ENCODE results near the gene LHFPL6. TPM values are rescaled to one million over a fixed set of nuclear protein-coding genes. Genes with fewer than 3 reads are reported as not detected.

LHFPL6 gene
- total RNA-seq, 3 donors from 2014 or later, result 4.9 to 26.1 (median 8.3) TPM

DNA sequence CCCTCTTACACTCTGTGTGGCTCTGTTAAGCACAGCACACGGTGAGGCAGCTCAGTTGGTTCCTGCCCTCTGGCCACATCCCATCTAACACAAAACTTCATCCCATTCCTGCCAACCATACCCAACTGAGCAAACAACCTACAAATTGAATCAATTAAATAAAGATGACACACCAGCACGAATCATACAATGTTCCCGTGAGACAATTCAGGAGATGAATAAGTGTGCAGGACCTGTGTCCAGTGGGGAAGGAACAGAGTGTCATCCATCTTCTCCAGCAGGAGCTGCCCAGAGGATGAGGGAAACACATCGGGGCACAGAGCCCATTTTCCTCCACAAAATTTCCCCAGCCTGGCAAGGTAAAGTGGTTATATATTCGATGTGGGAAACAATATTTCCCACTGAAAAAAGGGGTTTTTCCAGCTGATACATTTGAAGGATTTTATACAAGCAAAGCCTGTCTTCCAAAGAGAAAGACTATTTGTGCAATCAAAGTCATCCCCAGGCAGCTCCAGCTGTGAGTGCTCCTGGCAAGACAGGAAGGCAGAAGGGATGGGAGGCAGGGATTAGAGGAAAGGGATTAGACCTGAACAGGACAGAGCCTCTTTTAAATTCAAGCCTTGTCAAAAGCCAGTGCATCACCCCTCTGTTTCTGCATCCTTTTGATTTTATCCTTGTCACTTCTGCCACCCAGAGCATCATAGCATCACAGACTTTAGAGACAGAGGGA is 240.2 kb downstream of the LHFPL6 start:
- H3K9me3 ChIP-seq, result no peaks in the 10 kb centered on the region
- DNase-seq (no peak), ATAC-seq (no peak)
- no peak overlapping the region for H3K4me3 ChIP-seq
- intact Hi-C loops (cut with DNase I, micrococcal nuclease), result no loop called here
- no peaks in the 10 kb centered on the region for H3K36me3 ChIP-seq (ENCODE audit: low read depth)
- TF ChIP-seq, protein P1, sequence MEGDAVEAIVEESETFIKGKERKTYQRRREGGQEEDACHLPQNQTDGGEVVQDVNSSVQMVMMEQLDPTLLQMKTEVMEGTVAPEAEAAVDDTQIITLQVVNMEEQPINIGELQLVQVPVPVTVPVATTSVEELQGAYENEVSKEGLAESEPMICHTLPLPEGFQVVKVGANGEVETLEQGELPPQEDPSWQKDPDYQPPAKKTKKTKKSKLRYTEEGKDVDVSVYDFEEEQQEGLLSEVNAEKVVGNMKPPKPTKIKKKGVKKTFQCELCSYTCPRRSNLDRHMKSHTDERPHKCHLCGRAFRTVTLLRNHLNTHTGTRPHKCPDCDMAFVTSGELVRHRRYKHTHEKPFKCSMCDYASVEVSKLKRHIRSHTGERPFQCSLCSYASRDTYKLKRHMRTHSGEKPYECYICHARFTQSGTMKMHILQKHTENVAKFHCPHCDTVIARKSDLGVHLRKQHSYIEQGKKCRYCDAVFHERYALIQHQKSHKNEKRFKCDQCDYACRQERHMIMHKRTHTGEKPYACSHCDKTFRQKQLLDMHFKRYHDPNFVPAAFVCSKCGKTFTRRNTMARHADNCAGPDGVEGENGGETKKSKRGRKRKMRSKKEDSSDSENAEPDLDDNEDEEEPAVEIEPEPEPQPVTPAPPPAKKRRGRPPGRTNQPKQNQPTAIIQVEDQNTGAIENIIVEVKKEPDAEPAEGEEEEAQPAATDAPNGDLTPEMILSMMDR (IDR thresholded peaks at IDR 0.05), result no peak
- no peaks in the 10 kb centered on the region for H3K4me1 ChIP-seq (ENCODE audit: low read depth)

DNA sequence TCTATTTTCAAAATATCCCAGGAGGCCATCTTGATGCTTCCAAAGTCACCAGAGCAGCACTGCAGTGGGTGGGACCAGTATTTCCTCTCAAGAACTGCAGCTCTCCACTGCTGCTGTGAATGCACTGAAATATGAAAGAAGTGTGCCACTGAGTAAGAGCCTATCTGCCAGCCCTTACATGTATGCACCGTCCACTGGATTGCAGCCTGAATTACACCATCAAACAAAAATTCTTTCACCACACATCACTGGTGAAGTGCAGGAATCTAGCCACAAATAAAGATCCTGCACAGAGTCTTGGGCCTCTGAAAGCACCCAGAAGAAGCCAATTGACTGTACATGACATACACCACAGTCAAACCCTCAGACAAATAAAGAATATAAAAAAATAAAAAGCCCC is 249.0 kb downstream of the LHFPL6 start:
- TF ChIP-seq, protein P1 (IDR thresholded peaks at IDR 0.05), result no peak

DNA sequence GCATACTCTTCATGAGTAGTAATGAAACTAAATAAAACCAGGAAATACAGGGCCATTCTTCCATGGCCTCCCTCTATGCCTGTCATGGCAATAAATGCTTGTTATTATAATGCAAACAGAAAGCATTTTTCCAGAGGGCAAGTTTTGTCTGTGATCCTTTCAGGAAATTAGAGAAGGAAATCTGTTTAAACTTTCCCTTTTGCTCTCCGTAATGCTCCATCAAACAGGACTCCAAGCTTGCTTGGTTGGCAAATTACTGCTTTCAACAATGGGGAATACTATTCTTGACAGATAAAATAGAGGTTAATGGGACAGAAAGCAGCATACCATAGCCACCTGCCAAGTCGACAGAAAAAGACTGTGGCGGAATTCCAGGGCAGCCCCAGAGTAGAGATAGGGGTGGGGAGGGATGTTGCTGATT is 252.5 kb downstream of the LHFPL6 start:
- Histone ChIP-seq H3K4me3 (no peak overlapping the region), H3K36me3 (ENCODE audit: low read depth) (no peaks in the 10 kb centered on the region), H3K4me1 (ENCODE audit: low read depth) (no peaks in the 10 kb centered on the region), H3K9me3 (no peaks in the 10 kb centered on the region)
- ATAC-seq, result peak; percentile 75
- no peak for DNase-seq
- intact Hi-C loops (cut with DNase I, micrococcal nuclease), result no loop called here
- TF ChIP-seq, protein P1 (IDR thresholded peaks at IDR 0.05), result no peak

More for the DNA sequence above, 249.0 kb downstream of the LHFPL6 start:
- intact Hi-C loops (cut with DNase I, micrococcal nuclease), result no loop called here
- no peaks in the 10 kb centered on the region for H3K4me1 ChIP-seq (ENCODE audit: low read depth)
- DNase-seq, result no peak
- no peaks in the 10 kb centered on the region for H3K36me3 ChIP-seq (ENCODE audit: low read depth)
- ATAC-seq, result no peak
- no peaks in the 10 kb centered on the region for H3K9me3 ChIP-seq
- no peak overlapping the region for H3K4me3 ChIP-seq

DNA sequence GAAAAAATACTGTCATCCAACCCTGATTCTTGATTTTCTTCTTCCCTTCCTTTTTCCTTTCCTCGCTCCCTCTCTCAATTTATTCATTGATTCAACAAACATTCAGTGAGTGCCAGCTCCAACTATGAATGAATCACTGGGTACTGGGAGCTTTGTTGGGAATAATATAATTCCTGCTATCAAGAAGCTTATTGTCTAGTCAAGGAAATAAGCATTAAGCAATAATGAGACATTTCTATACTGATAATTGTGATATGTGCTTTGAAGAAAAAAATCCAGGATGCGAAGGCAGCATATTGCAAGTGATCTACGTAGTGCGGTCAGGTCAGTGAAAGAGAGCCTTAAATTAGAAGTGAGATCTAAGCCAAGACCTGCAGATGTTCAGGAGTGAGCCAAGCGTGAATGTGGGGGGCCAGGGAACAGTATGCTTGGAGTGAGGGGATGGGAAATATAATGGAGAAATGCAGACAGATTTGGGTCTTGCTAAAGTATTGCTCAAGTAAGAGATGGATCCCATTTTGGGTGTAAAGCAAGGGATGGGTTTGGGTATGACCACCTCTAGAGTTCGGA is 253.5 kb downstream of the LHFPL6 start:
- TF ChIP-seq, protein P1 (IDR thresholded peaks at IDR 0.05), result no peak
- ATAC-seq (no peak), DNase-seq (no peak)
- intact Hi-C loops (cut with DNase I, micrococcal nuclease), result no loop called here
- H3K4me3 ChIP-seq, result no peak overlapping the region
- no peaks in the 10 kb centered on the region for H3K36me3 ChIP-seq (ENCODE audit: low read depth)
- no peaks in the 10 kb centered on the region for H3K9me3 ChIP-seq
- no peaks in the 10 kb centered on the region for H3K4me1 ChIP-seq (ENCODE audit: low read depth)

DNA sequence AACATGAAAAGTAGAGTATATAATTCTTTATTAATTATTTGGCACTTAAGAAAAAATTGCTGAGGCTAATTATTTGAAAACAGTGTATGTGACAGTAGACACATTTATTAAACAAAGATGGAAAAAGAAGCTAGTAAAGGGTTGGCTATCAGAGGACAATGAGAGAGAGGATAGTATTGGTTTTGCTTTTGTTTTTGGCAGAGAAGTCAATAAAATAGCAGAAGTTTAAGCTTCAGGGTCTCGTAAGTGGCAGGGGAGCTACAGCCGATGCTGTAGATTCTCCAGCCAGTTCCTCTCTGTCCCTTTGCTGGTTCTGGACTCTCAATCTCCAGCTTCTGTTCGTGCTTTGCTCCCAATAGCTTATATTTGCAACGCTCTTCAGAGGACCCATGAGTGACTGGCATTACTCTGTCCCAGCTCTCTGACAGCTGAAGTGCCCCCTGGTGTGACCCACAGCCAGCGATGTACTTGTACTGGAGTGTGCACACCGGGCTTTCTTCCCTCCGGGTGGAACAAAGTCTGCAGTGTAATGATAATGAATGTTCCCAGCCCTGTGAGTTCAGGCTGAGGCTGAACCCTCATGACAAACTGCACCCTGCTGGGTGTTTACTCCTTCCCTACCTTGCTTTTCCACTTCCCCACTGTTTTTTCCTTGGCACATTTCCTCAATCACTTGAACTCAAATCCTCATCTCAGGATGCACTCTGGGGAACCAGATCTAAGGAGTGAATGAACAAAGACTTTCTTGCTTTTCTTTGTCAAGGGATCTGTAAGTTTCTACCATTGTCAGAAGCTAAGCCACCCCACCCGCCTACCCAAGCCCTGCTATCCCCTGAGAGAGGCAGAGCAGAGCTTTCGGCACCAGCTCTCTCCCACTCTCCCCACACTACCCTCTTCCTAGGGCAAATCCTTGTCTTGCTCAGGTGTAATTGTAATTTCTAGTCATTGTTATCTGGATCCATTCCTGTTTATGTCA is 254.8 kb downstream of the LHFPL6 start:
- Histone ChIP-seq H3K9me3 (no peaks in the 10 kb centered on the region), H3K36me3 (ENCODE audit: low read depth) (no peaks in the 10 kb centered on the region), H3K4me1 (ENCODE audit: low read depth) (no peaks in the 10 kb centered on the region), H3K4me3 (no peak overlapping the region)
- TF ChIP-seq, protein P1 (IDR thresholded peaks at IDR 0.05), result no peak
- peak; percentile 55 for ATAC-seq
- intact Hi-C loops (cut with DNase I, micrococcal nuclease), result no loop called here
- DNase-seq, result peak in 1 of 3 donors; percentile 21
